Testis (tissue), 3 donors: Measurements from ENCODE around the gene TATDN2. TPM values are rescaled to one million over a fixed set of nuclear protein-coding genes. Genes with fewer than 3 reads are reported as not detected.

Source experiments
- DNase-seq: peaks from one replicate; pipeline ENCODE4 v3.0.0-alpha.2; 2019
- H3K27ac ChIP-seq, 2 donors: fragments of 200-600 bp; sonication (generic); one replicate each; pipeline ENCODE4 v1.5.1; 2019
- H3K27me3 ChIP-seq: fragments of 200-600 bp; sonication (generic); one replicate; pipeline ENCODE4 v1.5.1; 2019
- H3K36me3 ChIP-seq: fragments of 200-600 bp; sonication (generic); one replicate; pipeline ENCODE4 v1.5.1; 2017; ENCODE audit warnings: low read depth; ENCODE audit errors: missing control alignments
- H3K4me1 ChIP-seq: fragments of 200-600 bp; sonication (generic); one replicate; pipeline ENCODE4 v1.5.1; 2019
- H3K4me3 ChIP-seq, 2 donors: fragments of 200-600 bp; sonication (generic); one replicate each; pipeline ENCODE4 v1.5.1; 2017 to 2019
- H3K9me3 ChIP-seq: fragments of 200-600 bp; sonication (generic); one replicate; pipeline ENCODE4 v1.5.1; 2017
- POLR2A ChIP-seq: fragments of 450-650 bp; IDR thresholded peaks from one replicate; pipeline ENCODE4 v1.6.1; 2017; ENCODE audit warnings: antibody characterized with exemption, mild to moderate bottlenecking, moderate library complexity
- WGBS, 2 donors: methylation state at CpG; one replicate each; pipeline ENCODE4 v1.1.5; 2018; 5-methylcytosine and 5-hydroxymethylcytosine counted together
- intact Hi-C: fragments of 100-400 bp; cut with DNase I; formaldehyde crosslinking; loops from one replicate; pipeline ENCODE4 v1.15.1; 2023; ENCODE audit warnings: low total_unique reads
- polyA plus RNA-seq: library from polyadenylated mRNA; stranded (reverse); fragments of 350-450 nt; fragmentation: Illumina TruSeq; extraction: RNeasy Lipid Tissue Mini Kit (QIAGEN cat#74804); gene quantifications from one replicate; pipeline ENCODE4 v1.2.3, GENCODE V29; 2014; ENCODE audit warnings: low read depth, low replicate concordance; ENCODE audit not compliant: insufficient read depth
- total RNA-seq, 2 donors: library from RNA; depleted of rRNA; stranded (reverse); fragments of >200 nt; gene quantifications; one replicate each; pipeline ENCODE4 v1.2.3, GENCODE V29; 2016
- TF ChIP-seq, protein P1 (sequence below), 3 experiments: fragments of 450-650 bp in 2 of 3; fragments of 200-600 bp in 1 of 3; sonication (generic) in 1 of 3; IDR thresholded peaks; one replicate each; pipeline ENCODE4 v1.5.1; 2016 to 2019; ENCODE audit warnings: antibody characterized with exemption in 3 of 3, mild to moderate bottlenecking in 2 of 3, moderate library complexity in 1 of 3

Gene TATDN2
- total and polyA plus RNA-seq, 3 donors from 2014 or later = 19.8 to 24.3 (median 21.3) TPM

- no peak overlapping the region for H3K4me3 ChIP-seq
- intact Hi-C loops = no loop called here
- H3K36me3 ChIP-seq = no peaks in the 10 kb centered on the region
- no peak for DNase-seq
- H3K27ac ChIP-seq = no peak overlapping the region
- H3K4me1 ChIP-seq = peaks cover 3% of the 10 kb centered on the region
- TF ChIP-seq, protein P1, sequence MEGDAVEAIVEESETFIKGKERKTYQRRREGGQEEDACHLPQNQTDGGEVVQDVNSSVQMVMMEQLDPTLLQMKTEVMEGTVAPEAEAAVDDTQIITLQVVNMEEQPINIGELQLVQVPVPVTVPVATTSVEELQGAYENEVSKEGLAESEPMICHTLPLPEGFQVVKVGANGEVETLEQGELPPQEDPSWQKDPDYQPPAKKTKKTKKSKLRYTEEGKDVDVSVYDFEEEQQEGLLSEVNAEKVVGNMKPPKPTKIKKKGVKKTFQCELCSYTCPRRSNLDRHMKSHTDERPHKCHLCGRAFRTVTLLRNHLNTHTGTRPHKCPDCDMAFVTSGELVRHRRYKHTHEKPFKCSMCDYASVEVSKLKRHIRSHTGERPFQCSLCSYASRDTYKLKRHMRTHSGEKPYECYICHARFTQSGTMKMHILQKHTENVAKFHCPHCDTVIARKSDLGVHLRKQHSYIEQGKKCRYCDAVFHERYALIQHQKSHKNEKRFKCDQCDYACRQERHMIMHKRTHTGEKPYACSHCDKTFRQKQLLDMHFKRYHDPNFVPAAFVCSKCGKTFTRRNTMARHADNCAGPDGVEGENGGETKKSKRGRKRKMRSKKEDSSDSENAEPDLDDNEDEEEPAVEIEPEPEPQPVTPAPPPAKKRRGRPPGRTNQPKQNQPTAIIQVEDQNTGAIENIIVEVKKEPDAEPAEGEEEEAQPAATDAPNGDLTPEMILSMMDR (IDR thresholded peaks at IDR 0.05) = no peak
- TF ChIP-seq POLR2A = no peak
- H3K9me3 ChIP-seq = no peaks in the 10 kb centered on the region
- no peaks in the 10 kb centered on the region for H3K27me3 ChIP-seq
- 92 to 94% methylated on average over 7 of the region's 7 CpGs for WGBS, 2 donors
Measured at GRCh38 chr3:10259036-10259435, 10.8 kb downstream of the TATDN2 start.

DNA sequence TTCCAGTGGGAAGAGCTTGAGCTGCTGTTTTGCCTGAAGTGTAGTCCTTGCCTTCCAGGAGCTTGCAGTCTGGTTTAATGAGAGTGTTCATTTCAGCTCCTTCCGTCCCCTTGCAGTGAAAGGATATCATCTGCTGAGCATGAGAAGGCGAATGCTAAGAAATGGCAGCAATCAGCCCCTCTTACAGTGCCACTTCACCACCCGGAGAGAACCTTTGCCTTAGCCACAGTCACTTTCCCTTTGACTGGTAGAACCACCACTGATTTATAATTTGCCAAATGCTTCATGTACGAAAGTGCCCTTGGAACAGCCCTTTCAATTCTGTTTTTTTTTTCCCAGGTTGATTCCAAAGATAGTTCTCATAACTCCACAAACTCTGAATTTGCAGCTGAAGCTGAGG is 11.5 kb downstream of the TATDN2 start:
- Histone ChIP-seq H3K4me3 (no peak overlapping the region), H3K4me1 (peaks cover 4% of the 10 kb centered on the region), H3K27ac (no peak overlapping the region), H3K27me3 (no peaks in the 10 kb centered on the region), H3K9me3 (no peaks in the 10 kb centered on the region), H3K36me3 (no peaks in the 10 kb centered on the region)
- no peak for DNase-seq
- TF ChIP-seq POLR2A = no peak
- TF ChIP-seq, protein P1 (IDR thresholded peaks at IDR 0.05) = no peak
- WGBS, 2 donors = 80 to 88% methylated on average over 4 of the region's 4 CpGs
- intact Hi-C loops = no loop called here

- TF ChIP-seq POLR2A = no peak
- TF ChIP-seq, protein P1 (IDR thresholded peaks at IDR 0.05) = no peak
- intact Hi-C loops = no loop called here
Measured at GRCh38 chr3:10260211-10260701, 12.0 kb downstream of the TATDN2 start.

GRCh38 chr3:10262027-10262426 is 13.8 kb downstream of the TATDN2 start:
- Histone ChIP-seq H3K27ac (no peak overlapping the region), H3K36me3 (no peaks in the 10 kb centered on the region), H3K27me3 (no peaks in the 10 kb centered on the region), H3K4me1 (peaks cover 4% of the 10 kb centered on the region), H3K9me3 (no peaks in the 10 kb centered on the region), H3K4me3 (no peak overlapping the region)
- no peak for TF ChIP-seq POLR2A
- TF ChIP-seq, protein P1 (IDR thresholded peaks at IDR 0.05) = no peak
- 58 to 63% methylated on average over 4 of the region's 4 CpGs for whole genome bisulfite sequencing, 2 donors
- DNase-seq = no peak
- intact Hi-C loops = no loop called here

More at GRCh38 chr3:10260211-10260701, 12.0 kb downstream of the TATDN2 start:
- 91 to 93% methylated on average over 6 of the region's 6 CpGs for WGBS, 2 donors
- no peaks in the 10 kb centered on the region for H3K36me3 ChIP-seq
- H3K27me3 ChIP-seq = no peaks in the 10 kb centered on the region
- peaks cover 4% of the 10 kb centered on the region for H3K4me1 ChIP-seq
- no peak overlapping the region for H3K27ac ChIP-seq
- no peaks in the 10 kb centered on the region for H3K9me3 ChIP-seq
- no peak overlapping the region for H3K4me3 ChIP-seq
- no peak for DNase-seq

GRCh38 chr3:10263646-10264363 is 15.5 kb downstream of the TATDN2 start:
- 58 to 68% methylated on average over 12 of the region's 12 CpGs for WGBS, 2 donors
- Histone ChIP-seq H3K4me1 (peaks cover 4% of the 10 kb centered on the region), H3K4me3 (no peak overlapping the region), H3K27me3 (no peaks in the 10 kb centered on the region), H3K36me3 (no peaks in the 10 kb centered on the region), H3K9me3 (no peaks in the 10 kb centered on the region), H3K27ac (no peak overlapping the region)
- DNase-seq = peak; percentile 59
- no peak for TF ChIP-seq POLR2A
- TF ChIP-seq, protein P1 (IDR thresholded peaks at IDR 0.05) = peak in 2 of 3 experiments; percentile 39 to 62
- intact Hi-C loops = no loop called here
